ENCODE measurements around the gene RUSF1.
A peak's percentile ranks its signal among the peaks of the same experiment; 100 is the strongest.
"Not testable (repeated sequence)": the region's sequence is repeated elsewhere in the genome, so short reads cannot be mapped to it uniquely, and the experiment has no call there.

RUSF1 gene

GRCh38 chr16:31519759-31520431, 11.7 kb upstream of the RUSF1 start:
- intact Hi-C loops (cut with DNase I), result no loop called here
- DNase-seq, result no peak

- intact Hi-C loops (cut with DNase I), result no loop called here
- no peak for DNase-seq
Observed at GRCh38 chr16:31517800-31518402, 9.7 kb upstream of the RUSF1 start.

GRCh38 chr16:31513884-31514283, 5.7 kb upstream of the RUSF1 start:
- intact Hi-C loops (cut with DNase I), result no loop called here
- DNase-seq, result no peak

- DNase-seq, result no peak
- intact Hi-C loops (cut with DNase I), result no loop called here
Observed at GRCh38 chr16:31513126-31513525, 4.9 kb upstream of the RUSF1 start.

GRCh38 chr16:31508706-31509195, 560 bp upstream of the RUSF1 start:
- intact Hi-C loops (cut with DNase I), result loop anchor here (2.0 to 5.0 kb wide), 2 partner anchors 48 to 551 kb away; partner anchors contain the start of gene SETD1A
- DNase-seq, result no peak

- intact Hi-C loops (cut with DNase I), result loop anchor here (5.0 kb wide), 1 partner anchor 550 kb away; the partner anchor contains the start of gene SETD1A
- DNase-seq, result no peak
Observed at GRCh38 chr16:31507617-31507928, 618 bp downstream of the RUSF1 start.

GRCh38 chr16:31505483-31505882, 2.7 kb downstream of the RUSF1 start:
- no peak for DNase-seq
- intact Hi-C loops (cut with DNase I), result loop anchor here (5.0 kb wide), 1 partner anchor 548 kb away; the partner anchor contains the start of gene SETD1A

GRCh38 chr16:31504159-31504558, 4.0 kb downstream of the RUSF1 start:
- intact Hi-C loops (cut with DNase I), result loop anchor here (5.0 kb wide), 1 partner anchor 372 kb away; no protein-coding TSS in a partner anchor
- DNase-seq, result peak in 1 of 10 donors; percentile 20

- intact Hi-C loops (cut with DNase I), result loop anchor here (5.0 kb wide), 1 partner anchor 371 kb away; no protein-coding TSS in a partner anchor
- DNase-seq, result not testable (repeated sequence)
Observed at GRCh38 chr16:31503555-31503954, 4.6 kb downstream of the RUSF1 start.

GRCh38 chr16:31502981-31503380, 5.2 kb downstream of the RUSF1 start:
- intact Hi-C loops (cut with DNase I), result loop anchor here (5.0 kb wide), 1 partner anchor 371 kb away; no protein-coding TSS in a partner anchor

GRCh38 chr16:31501966-31502348, 6.2 kb downstream of the RUSF1 start:
- intact Hi-C loops (cut with DNase I), result loop anchor here (5.0 kb wide), 1 partner anchor 370 kb away; no protein-coding TSS in a partner anchor
- DNase-seq, result no peak

More at GRCh38 chr16:31502981-31503380, 5.2 kb downstream of the RUSF1 start:
- DNase-seq, result no peak

- intact Hi-C loops (cut with DNase I), result loop anchor here (5.0 kb wide), 1 partner anchor 369 kb away; no protein-coding TSS in a partner anchor
- DNase-seq, result no peak
Observed at GRCh38 chr16:31501226-31501965, 6.8 kb downstream of the RUSF1 start.

GRCh38 chr16:31499928-31500327, 8.3 kb downstream of the RUSF1 start:
- intact Hi-C loops (cut with DNase I), result loop anchor here (5.0 kb wide), 1 partner anchor 368 kb away; no protein-coding TSS in a partner anchor
- DNase-seq, result no peak

GRCh38 chr16:31498493-31498892, 9.7 kb downstream of the RUSF1 start:
- peak in 1 of 10 donors; percentile 8 for DNase-seq

GRCh38 chr16:31496670-31497069, 11.5 kb downstream of the RUSF1 start:
- intact Hi-C loops (cut with DNase I), result no loop called here
- DNase-seq, result peak in 1 of 10 donors; percentile 70

More at GRCh38 chr16:31498493-31498892, 9.7 kb downstream of the RUSF1 start:
- intact Hi-C loops (cut with DNase I), result no loop called here

- DNase-seq, result peak in 1 of 10 donors; percentile 77
- intact Hi-C loops (cut with DNase I), result no loop called here
Observed at GRCh38 chr16:31493506-31494125, 14.6 kb downstream of the RUSF1 start.

- DNase-seq, result peak in 1 of 10 donors; percentile 69
- intact Hi-C loops (cut with DNase I), result no loop called here
Observed at GRCh38 chr16:31491778-31492418, 16.3 kb downstream of the RUSF1 start.

GRCh38 chr16:31489616-31490584, 18.3 kb downstream of the RUSF1 start:
- peak in 2 of 10 donors; percentile 29 to 70 for DNase-seq
- intact Hi-C loops (cut with DNase I), result no loop called here

GRCh38 chr16:31489298-31489564, 19.0 kb downstream of the RUSF1 start:
- peak in 2 of 10 donors; percentile 50 to 59 for DNase-seq
- intact Hi-C loops (cut with DNase I), result no loop called here

All from posterior cingulate gyrus (tissue), 11 donors.